CD1c-positive myeloid dendritic cell (primary cell): Measurements from ENCODE around the gene USP7.

Experiments
- DNase-seq: peaks from one replicate; pipeline ENCODE4 v3.0.0-alpha.2; 2016; ENCODE audit errors: extremely low spot score

The USP7 gene

DNA sequence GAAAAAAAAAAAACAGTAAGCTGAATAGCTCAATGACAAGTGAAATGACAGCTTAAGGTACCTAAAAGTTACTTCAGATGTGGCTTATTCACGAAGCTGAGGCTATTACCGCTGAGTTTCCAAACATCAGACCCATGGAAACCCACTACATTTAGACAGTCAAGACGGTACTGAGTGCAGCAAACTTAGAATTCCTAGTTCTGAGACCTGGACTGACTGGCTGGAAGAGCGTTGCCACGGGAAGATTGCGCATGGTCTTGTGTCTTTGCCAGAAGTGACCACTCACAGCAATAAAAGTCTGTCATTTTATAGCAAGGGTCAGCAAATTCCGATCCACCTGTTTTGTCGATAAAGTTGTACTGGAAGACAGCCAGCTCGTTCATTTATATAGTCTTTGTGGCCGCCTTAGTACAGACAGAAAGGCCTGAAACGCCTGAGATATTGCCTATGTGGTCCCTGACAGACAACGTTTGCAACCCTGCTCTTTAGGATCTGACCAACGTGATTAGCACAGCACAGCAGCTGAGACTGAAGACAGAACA is 62.3 kb downstream of the USP7 start:
- DNase-seq: no peak

DNA sequence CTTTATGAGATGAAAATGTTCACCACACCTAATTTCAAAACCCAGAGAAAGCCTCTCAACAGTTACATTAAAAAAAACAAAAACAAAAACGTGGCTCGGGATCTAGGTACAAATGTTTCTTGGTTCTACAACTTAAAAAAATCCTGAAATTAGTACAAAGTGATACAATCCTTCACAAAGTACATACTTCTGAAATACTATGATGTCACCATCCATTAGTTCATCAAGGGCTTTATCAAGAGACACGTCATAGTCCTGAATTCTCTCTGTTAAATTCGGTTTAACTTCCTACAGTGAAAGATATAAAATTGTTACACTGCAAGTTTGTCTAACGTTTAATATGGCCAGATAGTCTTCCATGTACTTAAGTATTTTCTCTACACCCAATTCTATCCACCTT is 63.4 kb downstream of the USP7 start:
- no peak for DNase-seq

- no peak for DNase-seq
Measured at GRCh38 chr16:8899709-8900317, 63.9 kb downstream of the USP7 start.

GRCh38 chr16:8898660-8899318 is 64.9 kb downstream of the USP7 start:
- no peak for DNase-seq

DNA sequence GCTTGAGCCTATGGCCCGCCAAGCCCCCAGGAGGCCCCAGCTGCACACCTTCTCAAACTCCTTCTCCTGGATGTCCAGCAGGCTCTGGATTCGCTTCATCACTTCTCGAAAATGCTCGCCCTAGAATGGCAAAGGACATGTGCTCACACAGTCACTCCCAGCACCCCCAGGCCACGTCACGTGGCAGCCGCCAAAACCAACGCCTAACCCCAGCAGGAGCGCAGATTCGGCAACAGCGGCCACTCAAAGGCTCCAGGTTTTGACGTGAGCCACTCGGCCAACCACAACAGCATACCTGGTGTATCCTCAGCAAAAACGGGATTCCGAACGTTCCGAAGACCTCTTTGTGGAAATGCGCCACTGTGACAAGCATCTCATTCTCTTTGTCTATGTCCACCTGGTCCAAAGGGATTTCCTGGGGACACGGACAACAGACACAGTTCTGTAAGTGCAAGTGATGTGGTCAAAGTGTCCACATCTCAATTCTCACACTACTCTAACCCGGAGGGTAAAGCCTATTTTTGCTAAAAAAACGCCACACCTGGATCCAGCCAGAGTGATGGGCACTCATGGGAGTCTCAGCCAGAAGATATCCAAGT is 68.9 kb downstream of the USP7 start:
- no peak for DNase-seq

- DNase-seq: no peak
Measured at GRCh38 chr16:8893976-8894690, 69.6 kb downstream of the USP7 start.

- no peak for DNase-seq
Measured at GRCh38 chr16:8893426-8893825, 70.3 kb downstream of the USP7 start.

DNA sequence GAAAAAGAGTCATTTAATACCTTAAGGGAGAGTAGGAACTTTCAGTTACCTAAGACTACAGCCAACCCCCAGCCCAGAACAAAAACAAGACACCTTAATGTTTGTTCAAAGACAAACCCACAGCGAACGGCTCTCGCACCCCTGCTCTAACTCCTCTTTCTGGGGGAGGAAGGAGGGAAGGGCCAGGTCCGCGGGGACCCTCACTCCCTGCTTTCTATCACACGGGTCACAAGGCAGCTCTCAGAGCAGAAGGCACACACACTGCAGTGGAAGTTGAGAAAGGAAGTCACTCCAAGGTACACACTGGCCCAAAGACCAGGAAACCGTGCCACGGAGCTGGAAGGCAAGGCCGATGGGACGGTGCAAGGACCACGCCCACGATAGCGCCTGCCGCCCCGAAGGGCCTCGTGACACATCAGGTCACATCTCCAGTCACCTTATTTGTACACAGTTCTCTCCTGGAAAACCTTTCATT is 71.6 kb downstream of the USP7 start:
- DNase-seq: no peak

- DNase-seq: no peak
Measured at GRCh38 chr16:8890549-8890921, 73.2 kb downstream of the USP7 start.

- DNase-seq: no peak
Measured at GRCh38 chr16:8889893-8890548, 73.7 kb downstream of the USP7 start.

GRCh38 chr16:8888951-8889892 is 74.5 kb downstream of the USP7 start:
- DNase-seq: no peak

DNA sequence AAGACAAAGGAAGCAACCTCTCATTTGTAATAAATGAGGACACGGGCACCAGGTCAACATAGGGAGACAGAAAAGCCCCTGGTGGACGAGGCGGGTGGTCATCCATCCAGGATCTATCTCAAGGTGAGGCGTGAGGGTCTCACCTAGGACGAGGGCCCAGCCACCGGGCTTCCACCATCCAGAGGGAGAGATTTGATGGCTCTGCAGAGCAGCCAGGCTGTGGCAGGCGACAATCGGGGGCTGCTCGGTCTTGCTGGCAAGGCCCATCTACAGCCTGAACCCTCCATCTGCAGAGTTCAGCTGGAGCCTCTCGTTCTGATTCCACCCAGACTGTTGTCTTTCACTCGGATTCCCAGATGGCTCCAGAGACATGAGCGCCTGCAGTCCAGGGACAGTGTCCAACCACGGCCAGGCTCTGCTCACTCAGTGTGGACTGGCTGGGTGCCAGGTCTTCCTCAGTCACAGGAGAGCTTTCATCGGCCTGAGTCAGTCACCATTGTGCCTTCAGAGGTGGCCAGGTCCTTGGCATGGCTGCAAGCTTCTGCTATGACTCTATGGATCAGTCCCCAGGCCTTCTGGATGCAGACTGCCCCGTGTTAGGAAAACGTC is 75.7 kb downstream of the USP7 start:
- no peak for DNase-seq

DNA sequence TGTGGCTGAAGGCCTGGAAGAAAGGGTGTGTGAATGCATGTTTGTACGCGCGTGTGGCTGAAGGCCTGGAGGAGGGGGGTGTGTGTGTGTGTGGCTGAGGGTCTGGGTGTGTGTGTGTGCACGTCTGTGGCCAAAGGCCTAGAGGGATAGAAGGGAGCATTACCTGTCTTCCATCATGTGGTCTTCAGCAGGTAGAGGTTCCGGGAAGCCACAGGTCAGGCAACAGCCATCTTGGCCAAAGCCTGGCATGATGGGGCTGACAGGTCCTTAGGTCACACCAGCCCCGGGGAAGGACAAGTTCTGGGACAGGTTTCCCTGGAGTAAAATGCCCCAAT is 76.3 kb downstream of the USP7 start:
- DNase-seq: no peak

DNA sequence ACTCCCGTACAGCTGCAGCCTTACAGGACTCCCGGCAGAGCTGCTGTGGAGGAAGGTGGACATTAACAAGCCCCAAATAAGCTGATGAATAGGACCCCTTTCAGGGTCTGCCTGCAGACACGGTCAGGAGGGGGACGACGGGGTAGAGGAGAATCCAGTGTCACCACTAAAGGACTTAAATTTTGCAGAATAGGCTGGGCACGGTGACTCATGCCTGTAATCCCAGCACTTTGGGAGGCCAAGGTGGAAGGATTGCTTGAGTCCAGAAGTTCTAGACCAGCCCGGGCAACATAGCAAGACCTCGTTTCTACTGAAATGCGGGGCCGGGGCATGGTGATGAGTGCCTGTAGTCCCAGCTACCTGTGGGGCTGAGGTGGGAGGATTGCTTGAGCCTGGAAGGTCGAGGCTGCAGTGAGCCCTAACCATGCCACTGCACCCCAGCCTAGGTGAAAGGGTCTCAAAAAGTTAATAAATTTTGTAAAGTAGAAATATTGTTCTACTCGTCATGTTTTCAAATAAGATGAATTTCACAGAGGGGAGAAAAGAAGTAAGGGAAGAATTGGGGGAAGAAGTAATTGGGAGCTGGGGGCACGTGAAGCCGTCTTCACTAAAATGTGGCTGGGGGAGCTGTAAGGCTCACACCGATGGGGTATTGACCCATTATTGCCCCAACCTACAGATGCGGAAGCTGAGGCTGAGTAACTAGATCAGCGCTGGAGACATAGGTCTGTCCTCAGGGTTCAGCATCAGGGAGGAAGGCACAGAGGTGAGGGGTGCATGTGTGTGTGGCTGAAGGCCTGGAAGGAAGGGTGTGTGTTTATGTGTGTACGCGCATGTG is 76.9 kb downstream of the USP7 start:
- no peak for DNase-seq

DNA sequence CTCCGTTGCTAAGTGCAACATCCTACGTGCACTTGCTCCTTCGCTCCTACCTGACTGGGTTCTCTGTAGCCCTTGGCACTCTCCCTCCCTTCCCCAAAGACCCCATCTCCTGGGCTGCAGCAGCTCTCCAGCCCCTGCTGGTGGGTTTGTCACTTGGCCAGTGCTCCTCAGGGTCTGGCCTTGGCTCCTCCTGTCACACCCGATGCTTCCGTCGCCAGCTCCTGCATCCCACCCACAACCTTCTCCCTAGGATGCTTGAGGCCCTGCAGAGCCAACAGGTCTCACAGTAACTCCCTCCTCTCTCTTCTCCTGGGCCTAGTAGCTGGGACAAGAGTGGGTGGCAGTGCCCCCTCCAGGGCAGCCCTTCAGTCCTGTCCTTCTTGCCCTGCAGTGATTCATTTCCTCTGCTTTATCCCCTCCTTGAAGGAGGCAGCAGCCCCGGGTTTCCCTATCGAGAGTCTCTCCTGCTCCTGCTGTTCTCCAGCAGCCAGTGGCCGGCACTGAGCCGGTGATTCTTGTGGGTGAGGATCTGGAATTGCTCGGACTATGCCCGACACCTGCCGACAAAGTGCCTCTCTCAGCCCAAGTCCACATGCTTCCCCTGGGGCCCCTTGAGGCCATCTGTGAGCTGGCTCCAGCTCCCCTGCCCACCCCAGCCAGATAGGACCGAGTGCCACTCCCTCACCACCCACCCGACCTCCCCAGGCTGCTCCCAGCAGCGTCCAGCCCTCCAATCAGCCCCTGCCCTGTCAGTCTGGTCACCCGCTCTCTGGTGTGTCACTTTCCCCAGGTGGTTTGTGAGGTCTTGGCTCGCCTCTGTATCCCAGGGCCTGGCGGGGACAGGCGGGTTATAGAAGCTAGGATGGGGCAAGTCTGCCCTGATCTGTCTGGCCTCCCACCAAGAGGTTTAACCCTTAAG is 77.8 kb downstream of the USP7 start:
- no peak for DNase-seq

DNA sequence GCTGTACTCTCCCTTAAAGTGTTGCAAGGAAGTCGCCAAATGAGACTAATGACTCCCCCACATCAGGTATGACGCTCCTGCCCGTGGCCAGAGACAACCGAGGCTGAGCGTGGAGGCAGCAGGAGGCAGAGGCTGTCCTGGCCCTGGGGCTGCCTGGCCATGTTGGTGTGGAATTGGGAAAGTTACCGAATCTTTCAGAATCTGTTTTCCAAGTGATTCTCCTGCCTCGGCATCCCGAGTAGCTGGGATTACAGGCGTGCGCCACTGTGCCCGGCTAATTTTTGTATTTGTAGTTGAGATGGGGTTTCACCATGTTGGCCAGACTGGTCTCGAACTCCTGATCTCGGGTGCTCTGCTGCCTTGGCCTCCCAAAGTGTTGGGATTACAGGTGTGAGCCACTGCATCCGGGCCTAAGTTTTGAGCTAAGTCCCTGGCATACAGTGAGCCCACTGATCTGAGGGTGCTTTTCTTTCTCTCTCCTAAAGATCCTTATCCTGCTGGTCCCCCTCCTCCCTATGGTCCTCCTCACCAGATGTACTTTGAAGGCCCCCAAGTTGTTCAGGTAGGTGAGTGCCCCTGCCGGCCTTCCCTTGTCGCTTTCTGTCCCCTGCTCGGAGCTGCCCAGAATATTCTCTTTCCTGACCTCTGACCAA is 80.9 kb downstream of the USP7 start:
- DNase-seq: no peak

DNA sequence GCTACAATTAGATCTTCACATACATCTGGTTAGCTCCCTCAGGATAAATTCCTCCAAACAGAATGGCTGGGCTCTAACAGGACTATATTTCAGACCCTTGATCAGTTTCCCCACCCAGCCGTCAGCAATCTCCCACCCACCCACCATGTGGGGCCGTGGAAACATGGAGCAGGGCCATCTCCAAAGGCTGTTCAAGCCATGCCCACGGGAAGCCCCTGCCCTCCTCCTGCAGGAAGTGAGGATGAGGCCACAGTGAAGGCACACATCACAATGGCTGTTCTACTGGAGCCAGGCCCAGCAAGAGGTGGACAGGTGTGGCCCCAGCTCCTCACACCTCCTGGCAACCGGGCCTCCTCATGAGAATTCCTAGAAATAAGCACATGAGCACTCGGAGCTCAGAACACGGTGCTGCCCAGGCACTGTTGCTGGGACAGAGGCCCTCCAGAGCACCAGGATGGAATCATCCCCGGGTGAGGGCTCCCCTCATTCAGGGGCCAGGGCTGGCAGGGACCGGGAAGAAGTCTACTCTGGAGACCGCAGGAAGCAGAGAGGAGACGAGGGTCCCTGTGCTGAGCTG is 81.6 kb downstream of the USP7 start, which contains the start of gene LITAFD:
LITAFD (plus strand) TSS at position 311 of the 577 bp plus-strand sequence. CDS start 2,005 bp downstream, outside the sequence.
- no peak for DNase-seq
